Astrocyte (in vitro differentiated cells and primary cell): Measurements from ENCODE around the gene KLHL22. TPM values are rescaled to one million over a fixed set of nuclear protein-coding genes. Genes with fewer than 3 reads are reported as not detected.

Source experiments
- DNase-seq: peaks from one replicate; pipeline ENCODE4 v3.0.0-alpha.2; 2010; ENCODE audit warnings: low read depth
- FAIRE-seq: peaks from 2 replicates; lab custom pipeline; 2011; peaks lifted over from hg19 to GRCh38; lab: Jason Lieb, UNC
- H2AFZ ChIP-seq: 2 replicates; pipeline ENCODE4 v1.6.0; 2012; ENCODE audit warnings: low read depth, low read length, inconsistent platforms
- H3K27ac ChIP-seq: 2 replicates; pipeline ENCODE4 v1.5.1; 2011; ENCODE audit warnings: low read depth, low read length, inconsistent platforms
- H3K27me3 ChIP-seq: 2 replicates; pipeline ENCODE4 v1.6.0; 2011; ENCODE audit warnings: low read length, inconsistent platforms; ENCODE audit not compliant: insufficient read depth
- H3K36me3 ChIP-seq: 2 replicates; pipeline ENCODE4 v1.5.1; 2011; ENCODE audit warnings: low read length, inconsistent platforms; ENCODE audit not compliant: insufficient read depth
- H3K4me1 ChIP-seq: 2 replicates; pipeline ENCODE4 v1.5.1; 2011; ENCODE audit warnings: low read length, inconsistent platforms; ENCODE audit not compliant: insufficient read depth
- H3K4me2 ChIP-seq: 2 replicates; pipeline ENCODE4 v1.6.0; 2012; ENCODE audit warnings: low read length, inconsistent platforms
- H3K4me3 ChIP-seq: 2 replicates; pipeline ENCODE4 v1.5.1; 2011; ENCODE audit warnings: low read depth, mild to moderate bottlenecking, low read length, inconsistent platforms; ENCODE audit not compliant: insufficient read depth
- H3K79me2 ChIP-seq: 2 replicates; pipeline ENCODE4 v1.6.0; 2012; ENCODE audit warnings: mild to moderate bottlenecking, low read length, inconsistent platforms; ENCODE audit not compliant: insufficient read depth
- H3K9ac ChIP-seq: 2 replicates; pipeline ENCODE4 v1.6.0; 2012; ENCODE audit warnings: mild to moderate bottlenecking, low read length, inconsistent platforms
- H3K9me3 ChIP-seq: 2 replicates; pipeline ENCODE4 v1.5.1; 2012; ENCODE audit warnings: low read depth, mild to moderate bottlenecking, low read length, inconsistent platforms; ENCODE audit not compliant: insufficient read depth
- H4K20me1 ChIP-seq: 2 replicates; pipeline ENCODE4 v1.6.0; 2012; ENCODE audit warnings: low read length, inconsistent platforms; ENCODE audit not compliant: insufficient read depth
- H3K27ac Mint-ChIP-seq: one replicate; pipeline ENCODE4 v1.8.0; 2021; ENCODE audit warnings: mild to moderate bottlenecking, mixed read lengths; ENCODE audit not compliant: unreplicated experiment
- H3K27me3 Mint-ChIP-seq: one replicate; pipeline ENCODE4 v1.8.0; 2021; ENCODE audit warnings: low read depth, mixed read lengths; ENCODE audit not compliant: unreplicated experiment
- H3K36me3 Mint-ChIP-seq: one replicate; pipeline ENCODE4 v1.8.0; 2021; ENCODE audit warnings: low read depth, mixed read lengths; ENCODE audit not compliant: unreplicated experiment
- H3K4me1 Mint-ChIP-seq: one replicate; pipeline ENCODE4 v1.8.0; 2021; ENCODE audit warnings: low read depth, mixed read lengths; ENCODE audit not compliant: unreplicated experiment
- H3K4me3 Mint-ChIP-seq: one replicate; pipeline ENCODE4 v1.8.0; 2021; ENCODE audit warnings: mild to moderate bottlenecking, moderate library complexity, mixed read lengths; ENCODE audit not compliant: unreplicated experiment
- H3K9me3 Mint-ChIP-seq: one replicate; pipeline ENCODE4 v1.8.0; 2021; ENCODE audit warnings: mild to moderate bottlenecking, mixed read lengths; ENCODE audit not compliant: unreplicated experiment
- EZH2 ChIP-seq: IDR thresholded peaks from 2 replicates; pipeline ENCODE4 v1.6.1; 2012; ENCODE audit warnings: mild to moderate bottlenecking, low read length, inconsistent platforms; ENCODE audit not compliant: insufficient read depth
- total RNA-seq: library from RNA; stranded (reverse); gene quantifications from 2 replicates; pipeline ENCODE4 v1.2.1, GENCODE V29; 2021
- TF ChIP-seq, protein P1 (sequence below): IDR thresholded peaks from 2 replicates; pipeline ENCODE4 v1.5.1; 2011; ENCODE audit warnings: low read depth, mild to moderate bottlenecking, inconsistent platforms, low read length, moderate library complexity; ENCODE audit not compliant: insufficient read depth

KLHL22 gene
- total RNA-seq, 1 donor from 2014 or later, result 14.0 TPM

DNA sequence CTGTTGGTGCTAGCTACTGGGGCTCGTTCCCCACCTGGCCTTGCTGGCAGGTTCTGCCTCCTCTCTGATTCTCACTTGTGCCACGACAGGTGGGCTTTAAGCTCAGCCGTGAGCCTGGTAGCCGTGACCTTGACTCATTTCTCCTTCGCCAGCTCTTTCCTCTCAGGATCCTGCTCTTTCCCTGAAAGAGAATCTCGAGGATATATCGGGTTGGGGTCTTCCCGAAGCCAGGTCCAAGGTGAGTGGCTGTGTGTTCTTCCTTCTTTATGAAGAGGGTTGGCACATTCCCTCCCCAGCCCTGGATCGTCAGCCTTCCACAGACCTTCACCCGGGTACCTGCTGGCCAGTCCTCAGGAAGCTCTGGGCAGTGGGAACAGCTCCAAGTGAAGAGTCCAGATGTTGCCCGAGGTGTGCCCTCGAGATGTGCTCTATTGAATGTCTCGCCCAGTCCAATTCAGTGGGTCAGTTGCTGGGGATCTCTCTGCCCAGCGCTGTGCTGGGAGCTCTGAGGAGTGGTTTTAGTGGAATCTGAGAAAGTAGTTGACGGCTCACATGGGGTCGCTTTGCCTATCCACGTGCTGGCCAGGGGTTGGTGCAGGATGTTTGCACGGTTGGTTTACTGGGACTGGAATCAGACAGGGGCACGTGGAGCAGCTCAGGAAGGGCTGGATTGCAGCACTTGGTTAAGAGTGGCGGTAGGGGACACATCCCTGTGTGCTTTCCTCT, 100.3 kb downstream of the KLHL22 start:
- FAIRE-seq (no peak), DNase-seq (no peak)
- Histone ChIP-seq H4K20me1 (peaks cover 35% of the 10 kb centered on the region), H3K79me2 (peaks cover 42% of the 10 kb centered on the region), H3K4me2 (peak overlapping the region; percentile 88), H3K4me3 (peak overlapping the region; percentile 21), H3K4me1 (peaks cover 5% of the 10 kb centered on the region), H3K36me3 (no peaks in the 10 kb centered on the region), H3K9ac (peak overlapping the region; percentile 2), H2AFZ (no peak overlapping the region), H3K9me3 (no peaks in the 10 kb centered on the region), H3K27ac (no peak overlapping the region), H3K27me3 (no peaks in the 10 kb centered on the region)
- Mint-ChIP-seq H3K4me1 (peaks cover 19% of the 10 kb centered on the region), H3K9me3 (no peaks in the 10 kb centered on the region), H3K4me3 (peak overlapping the region; percentile 90), H3K27me3 (no peaks in the 10 kb centered on the region), H3K27ac (peak overlapping the region; percentile 66), H3K36me3 (no peaks in the 10 kb centered on the region)
- no peak for TF ChIP-seq EZH2
- TF ChIP-seq, protein P1, sequence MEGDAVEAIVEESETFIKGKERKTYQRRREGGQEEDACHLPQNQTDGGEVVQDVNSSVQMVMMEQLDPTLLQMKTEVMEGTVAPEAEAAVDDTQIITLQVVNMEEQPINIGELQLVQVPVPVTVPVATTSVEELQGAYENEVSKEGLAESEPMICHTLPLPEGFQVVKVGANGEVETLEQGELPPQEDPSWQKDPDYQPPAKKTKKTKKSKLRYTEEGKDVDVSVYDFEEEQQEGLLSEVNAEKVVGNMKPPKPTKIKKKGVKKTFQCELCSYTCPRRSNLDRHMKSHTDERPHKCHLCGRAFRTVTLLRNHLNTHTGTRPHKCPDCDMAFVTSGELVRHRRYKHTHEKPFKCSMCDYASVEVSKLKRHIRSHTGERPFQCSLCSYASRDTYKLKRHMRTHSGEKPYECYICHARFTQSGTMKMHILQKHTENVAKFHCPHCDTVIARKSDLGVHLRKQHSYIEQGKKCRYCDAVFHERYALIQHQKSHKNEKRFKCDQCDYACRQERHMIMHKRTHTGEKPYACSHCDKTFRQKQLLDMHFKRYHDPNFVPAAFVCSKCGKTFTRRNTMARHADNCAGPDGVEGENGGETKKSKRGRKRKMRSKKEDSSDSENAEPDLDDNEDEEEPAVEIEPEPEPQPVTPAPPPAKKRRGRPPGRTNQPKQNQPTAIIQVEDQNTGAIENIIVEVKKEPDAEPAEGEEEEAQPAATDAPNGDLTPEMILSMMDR, result no peak

DNA sequence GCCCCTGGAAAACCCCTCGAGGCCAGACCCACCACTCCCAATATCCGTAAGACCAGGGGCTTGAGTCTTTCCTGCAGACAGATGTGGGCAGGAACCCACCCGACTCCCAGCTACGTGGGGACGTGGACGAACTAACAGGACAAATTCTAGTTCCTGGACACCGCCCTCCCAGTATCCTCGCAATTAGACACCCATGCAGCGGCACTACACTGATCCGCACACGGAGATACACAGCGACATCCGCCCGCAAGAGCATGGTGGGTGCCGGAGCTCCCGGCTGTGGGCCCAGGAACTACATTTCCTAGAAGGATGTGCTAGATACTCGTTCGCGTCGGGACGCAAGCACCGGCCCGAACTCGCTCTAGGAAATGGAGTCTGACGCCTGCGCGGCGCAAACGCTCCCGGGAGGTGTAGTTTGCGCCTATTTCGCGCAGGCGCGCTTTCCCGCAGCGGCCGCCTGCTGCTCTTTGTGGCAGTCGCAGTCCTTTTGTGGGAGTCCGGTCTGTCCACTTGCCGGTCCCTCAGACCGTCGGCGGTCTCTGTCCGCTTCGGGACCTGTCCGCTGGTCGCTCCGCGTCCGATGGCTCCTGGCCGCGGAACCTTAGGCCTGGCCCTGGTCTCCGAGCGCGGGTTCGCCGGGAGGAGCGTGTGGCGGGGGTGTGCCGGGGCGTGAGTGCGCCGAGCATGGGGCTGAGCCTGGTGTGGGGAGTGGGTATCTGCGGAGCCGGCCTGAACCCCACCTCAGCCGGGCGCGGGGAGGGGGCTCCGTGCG, 101.7 kb downstream of the KLHL22 start, which contains the start of gene ZNF74:
ZNF74 (plus strand) TSS at position 447 of the 772 bp plus-strand sequence. CDS start 478 bp downstream, outside the sequence.
- Mint-ChIP-seq H3K9me3 (no peaks in the 10 kb centered on the region), H3K27ac (peak within 1 kb of the TSS; percentile 94), H3K4me3 (peak within 1 kb of the TSS; percentile 90), H3K36me3 (no peaks in the 10 kb centered on the region), H3K4me1 (peaks cover 19% of the 10 kb centered on the region), H3K27me3 (no peaks in the 10 kb centered on the region)
- H3K9me3 ChIP-seq, result peaks cover 5% of the 10 kb centered on the region
- no peak for FAIRE-seq
- H3K9ac ChIP-seq, result peak within 1 kb of the TSS; percentile 86
- H3K4me2 ChIP-seq, result peak within 1 kb of the TSS; percentile 88
- no peaks in the 10 kb centered on the region for H3K27me3 ChIP-seq
- H3K36me3 ChIP-seq, result no peaks in the 10 kb centered on the region
- peaks cover 34% of the 10 kb centered on the region for H3K79me2 ChIP-seq
- H3K4me1 ChIP-seq, result peaks cover 5% of the 10 kb centered on the region
- peak within 1 kb of the TSS; percentile 72 for H3K4me3 ChIP-seq
- peak within 1 kb of the TSS; percentile 41 for H3K27ac ChIP-seq
- TF ChIP-seq, protein P1, result no peak
- no peak for TF ChIP-seq EZH2
- peak; percentile 88 for DNase-seq
- peaks cover 29% of the 10 kb centered on the region for H4K20me1 ChIP-seq
- H2AFZ ChIP-seq, result peak within 1 kb of the TSS; percentile 91
